Smooth muscle cell of the brain vasculature (primary cell): ENCODE measurements around the gene HPCAL1.
"Not testable (repeated sequence)": the region's sequence is repeated elsewhere in the genome, so short reads cannot be mapped to it uniquely, and the experiment has no call there.

ENCODE experiments used
- DNase-seq: peaks from one replicate; pipeline ENCODE4 v3.0.0-alpha.2; 2012; ENCODE audit warnings: low read depth, low spot score

The HPCAL1 gene

GRCh38 chr2:10439971-10440370, 137.3 kb downstream of the HPCAL1 start:
- no peak for DNase-seq

DNA sequence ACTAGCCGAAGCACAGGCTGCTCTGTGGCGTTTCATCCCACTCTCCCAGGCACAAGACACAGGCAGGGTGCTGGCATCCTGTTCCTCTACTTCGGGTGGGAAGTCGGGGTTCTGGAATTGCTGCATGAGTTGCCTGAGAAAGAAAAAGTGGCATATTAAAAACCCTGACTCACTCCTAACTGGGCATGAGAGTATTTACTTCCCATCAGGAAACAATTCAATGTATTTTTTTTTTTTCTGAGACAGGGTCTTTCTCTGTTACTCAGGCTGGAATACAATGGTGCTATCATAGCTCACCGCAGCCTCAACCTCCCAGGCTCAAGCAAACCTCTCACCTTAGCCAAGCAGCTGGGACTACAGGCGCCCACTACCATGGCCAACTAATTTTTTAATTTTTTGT, 138.0 kb downstream of the HPCAL1 start:
- no peak for DNase-seq

GRCh38 chr2:10441948-10442347, 139.2 kb downstream of the HPCAL1 start:
- no peak for DNase-seq

DNA sequence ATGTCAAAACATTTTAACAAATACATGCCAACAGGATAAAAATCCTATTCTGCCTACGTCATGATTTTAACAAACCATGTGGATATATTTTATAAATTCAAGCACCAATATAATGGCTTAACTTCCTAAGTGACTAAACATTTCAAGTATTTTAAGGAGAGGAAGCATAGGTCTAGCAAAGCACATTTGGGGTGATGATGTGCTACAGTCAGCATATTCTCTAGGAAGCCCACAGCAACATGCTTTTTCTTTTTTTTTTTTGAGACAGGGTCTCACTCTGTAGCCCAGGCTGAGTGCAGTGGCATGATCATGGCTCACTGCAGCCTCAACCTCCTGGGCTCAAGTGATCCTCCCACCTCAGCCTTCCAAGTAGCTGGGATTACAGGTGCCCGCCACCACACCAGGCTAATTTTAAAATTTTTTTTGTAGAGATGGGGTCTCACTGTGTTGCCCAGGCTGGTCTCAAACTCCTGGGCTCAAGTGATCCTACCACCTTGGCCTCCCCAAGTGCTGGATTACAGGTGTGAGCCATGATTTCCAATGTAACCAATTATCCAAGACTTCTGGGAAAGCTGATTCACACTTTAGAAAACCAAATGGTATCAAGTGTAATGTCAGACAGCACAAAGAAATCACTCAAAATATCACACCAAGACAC, 139.9 kb downstream of the HPCAL1 start:
- not testable (repeated sequence) for DNase-seq

DNA sequence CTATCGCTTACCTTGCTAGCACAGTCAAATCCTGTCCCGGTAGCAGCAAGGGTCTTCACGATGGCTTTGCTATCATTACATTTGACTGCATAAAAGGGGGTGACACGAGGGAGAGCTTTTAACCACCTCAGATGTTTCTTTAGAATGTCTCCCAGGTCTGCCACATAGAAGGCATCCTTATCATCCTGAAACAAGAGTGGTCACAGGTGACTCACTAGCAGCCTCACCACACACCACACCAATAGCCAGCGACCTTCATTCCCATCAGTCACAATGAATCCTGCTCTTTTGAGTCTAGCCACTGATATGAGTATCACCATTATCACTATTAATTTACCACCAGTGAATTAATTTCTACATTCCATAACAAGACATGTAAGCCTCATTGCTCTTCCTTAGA, 141.8 kb downstream of the HPCAL1 start:
- no peak for DNase-seq

- DNase-seq: no peak
Observed at GRCh38 chr2:10446631-10447030, 143.9 kb downstream of the HPCAL1 start.

GRCh38 chr2:10447300-10447894, 144.7 kb downstream of the HPCAL1 start:
- DNase-seq: no peak

- peak; percentile 41 for DNase-seq
Observed at GRCh38 chr2:10447895-10448575, 145.3 kb downstream of the HPCAL1 start, which contains the start of gene ODC1. ODC1 (minus strand) TSS chr2:10448327; CDS start chr2:10445032, 3,295 bp downstream.

GRCh38 chr2:10448576-10449485, 146.1 kb downstream of the HPCAL1 start:
- DNase-seq: peak; percentile 51

DNA sequence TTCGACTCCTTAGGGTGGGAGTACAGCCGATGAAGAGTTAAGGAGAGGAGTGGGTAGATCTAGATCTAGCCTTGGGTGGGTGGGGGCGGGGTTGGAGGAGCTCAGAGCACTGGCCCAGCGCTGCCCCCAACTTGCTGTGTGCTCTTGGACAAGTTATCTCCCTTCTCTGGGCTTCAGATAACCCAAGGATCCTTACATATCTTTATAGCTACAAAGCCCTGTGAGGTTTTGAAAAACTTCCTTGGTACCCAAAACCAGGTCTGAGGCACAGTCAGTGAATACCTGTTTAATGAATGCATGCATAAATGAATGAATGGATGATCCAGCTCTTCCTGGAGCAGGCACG, 146.8 kb downstream of the HPCAL1 start:
- no peak for DNase-seq

GRCh38 chr2:10449838-10450691, 147.4 kb downstream of the HPCAL1 start:
- no peak for DNase-seq

DNA sequence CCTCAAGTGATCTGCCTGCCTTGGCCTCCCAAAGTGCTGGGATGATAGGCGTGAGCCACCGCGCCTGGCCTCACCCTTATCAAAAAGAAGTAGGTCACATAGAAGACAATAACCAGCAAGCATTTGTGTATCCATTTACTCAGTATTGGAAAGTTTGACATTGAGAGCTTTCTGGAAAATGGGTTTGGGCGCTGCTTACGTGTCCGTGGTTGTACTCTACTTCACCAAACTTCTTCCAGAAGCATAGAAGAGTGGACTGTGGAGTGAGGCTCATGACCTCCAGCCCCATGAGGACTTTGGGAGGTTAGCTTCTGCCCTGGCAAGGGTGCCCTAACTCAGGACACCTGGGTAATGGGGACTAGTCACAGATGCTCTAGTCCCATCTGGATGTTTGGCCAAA, 149.1 kb downstream of the HPCAL1 start:
- no peak for DNase-seq

- DNase-seq: no peak
Observed at GRCh38 chr2:10452312-10452711, 149.6 kb downstream of the HPCAL1 start.

DNA sequence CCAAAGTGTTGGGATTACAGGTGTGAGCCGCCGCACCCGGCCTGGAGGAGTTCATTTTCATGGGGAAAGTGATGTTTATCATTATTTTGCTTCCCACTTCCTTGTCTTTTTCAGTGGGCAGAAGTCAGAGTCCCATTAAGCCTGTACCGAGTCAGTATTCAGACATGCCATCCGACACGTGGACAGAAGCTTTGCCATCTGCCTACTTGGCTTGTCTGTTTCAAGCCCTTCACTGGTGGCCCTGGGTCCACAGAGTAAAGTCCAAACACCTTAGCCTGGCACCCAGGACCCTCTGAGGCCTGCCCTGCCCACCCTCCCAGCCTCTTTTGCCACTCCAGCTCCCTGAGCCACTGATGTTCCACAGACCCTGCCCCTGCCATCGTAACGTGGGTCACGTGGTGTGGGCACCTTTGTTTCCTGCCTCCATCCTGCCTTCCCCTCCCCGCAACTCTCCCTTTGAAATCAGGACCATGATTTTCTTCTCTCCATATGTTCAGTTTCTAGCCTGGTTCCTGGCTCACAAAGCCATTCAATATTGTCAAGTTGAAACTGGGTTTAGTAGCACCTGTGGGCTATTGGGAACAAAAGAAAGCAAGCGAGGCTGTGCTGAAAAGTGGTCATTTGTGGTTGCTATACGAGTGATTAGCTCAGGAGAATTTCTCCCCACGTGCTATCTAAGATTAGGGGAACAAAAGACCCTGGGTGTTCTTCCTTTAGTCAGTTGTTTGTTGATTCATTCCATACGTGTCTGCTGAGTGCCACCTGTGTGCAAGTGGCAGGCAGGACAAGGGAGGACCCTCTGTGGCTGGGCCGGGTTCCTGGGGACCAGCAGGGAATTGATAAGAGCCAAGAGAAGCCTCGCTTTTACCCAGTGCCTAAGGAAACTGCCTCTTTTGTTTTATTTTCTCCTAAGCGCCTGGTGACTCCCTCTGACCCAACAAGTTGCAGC, 150.5 kb downstream of the HPCAL1 start:
- no peak for DNase-seq

- no peak for DNase-seq
Observed at GRCh38 chr2:10453905-10454298, 151.2 kb downstream of the HPCAL1 start.

- no peak for DNase-seq
Observed at GRCh38 chr2:10454505-10454904, 151.8 kb downstream of the HPCAL1 start.

DNA sequence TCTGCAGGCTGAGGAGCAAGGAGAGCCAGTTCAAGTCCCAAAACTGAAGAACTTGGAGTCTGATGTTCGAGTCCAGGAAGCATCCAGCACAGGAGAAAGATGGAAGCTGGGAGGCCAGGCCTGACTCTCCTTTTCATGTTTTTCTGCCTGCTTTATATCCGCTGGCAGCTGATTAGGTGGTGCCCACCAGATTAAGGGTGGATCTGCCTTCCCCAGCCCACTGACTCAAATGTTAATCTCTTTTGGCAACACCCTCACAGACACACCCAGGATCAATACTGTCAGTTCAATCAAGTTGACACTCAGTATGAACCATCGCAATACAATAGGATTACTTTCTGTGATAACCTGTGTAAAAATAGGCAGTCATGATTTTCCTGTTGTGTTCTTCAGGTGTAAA, 154.5 kb downstream of the HPCAL1 start:
- not testable (repeated sequence) for DNase-seq

DNA sequence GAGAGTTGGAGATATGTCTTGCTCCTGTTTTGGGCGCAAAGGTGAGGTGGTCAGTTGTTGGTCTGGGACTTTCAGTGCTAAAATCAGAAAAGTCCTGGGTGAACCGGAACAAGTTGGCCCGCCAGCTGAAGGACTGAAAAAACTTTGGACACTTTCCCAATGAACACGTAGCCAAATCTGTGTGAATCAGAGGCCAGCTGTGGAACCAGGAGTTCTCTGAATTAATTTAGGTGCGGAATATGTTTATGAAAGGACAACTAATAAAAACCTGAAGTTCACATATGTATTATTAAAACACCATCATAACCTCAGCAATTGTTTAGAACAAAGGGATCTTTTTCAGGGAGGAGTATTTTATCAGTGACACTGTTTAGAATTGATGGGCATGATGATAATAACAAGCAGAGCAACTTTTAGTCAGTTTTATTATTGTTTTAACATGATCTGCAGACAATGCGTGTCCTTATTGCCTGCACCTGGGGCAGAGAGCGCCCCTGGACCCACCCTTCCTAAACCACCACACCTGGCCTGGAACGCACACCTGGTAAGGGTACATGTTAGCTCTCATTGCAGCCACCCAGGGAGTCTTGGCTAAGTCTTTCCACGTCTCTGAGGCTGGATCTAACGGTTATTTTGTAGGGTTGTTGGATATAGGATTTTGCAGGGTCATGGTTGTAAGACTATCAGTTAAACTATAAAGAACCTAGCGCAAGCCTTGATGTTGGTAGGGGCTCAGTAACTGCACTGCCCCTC, 155.3 kb downstream of the HPCAL1 start:
- DNase-seq: no peak

DNA sequence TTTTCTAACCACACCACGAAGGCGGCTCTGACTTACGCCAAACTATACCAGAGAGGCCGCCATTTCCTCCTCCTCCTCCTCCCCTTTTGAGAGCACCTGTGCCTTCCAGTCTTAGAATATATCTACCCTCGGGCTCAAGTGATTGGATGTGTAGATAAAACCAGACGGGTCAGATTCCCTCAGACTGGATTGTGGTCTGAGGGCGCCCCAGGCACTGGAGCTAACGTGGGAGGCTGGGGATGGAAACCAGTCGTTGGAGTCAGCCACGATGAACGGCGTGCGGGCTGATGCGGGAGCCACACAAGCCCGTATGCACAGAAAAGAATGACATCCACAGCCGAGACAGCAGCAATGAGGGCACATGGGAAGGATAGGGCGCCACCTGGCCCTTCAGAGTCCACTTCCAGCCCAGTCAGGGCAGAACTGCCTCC, 157.7 kb downstream of the HPCAL1 start:
- DNase-seq: no peak
